Measurements from ENCODE around the gene FBXO45. TPM values are rescaled to one million over a fixed set of nuclear protein-coding genes. Genes with fewer than 3 reads are reported as not detected.
"Not testable (repeated sequence)": the region's sequence is repeated elsewhere in the genome, so short reads cannot be mapped to it uniquely, and the experiment has no call there.

Gene FBXO45
- total RNA-seq, 1 donor from 2014 or later: 15.6 TPM

DNA sequence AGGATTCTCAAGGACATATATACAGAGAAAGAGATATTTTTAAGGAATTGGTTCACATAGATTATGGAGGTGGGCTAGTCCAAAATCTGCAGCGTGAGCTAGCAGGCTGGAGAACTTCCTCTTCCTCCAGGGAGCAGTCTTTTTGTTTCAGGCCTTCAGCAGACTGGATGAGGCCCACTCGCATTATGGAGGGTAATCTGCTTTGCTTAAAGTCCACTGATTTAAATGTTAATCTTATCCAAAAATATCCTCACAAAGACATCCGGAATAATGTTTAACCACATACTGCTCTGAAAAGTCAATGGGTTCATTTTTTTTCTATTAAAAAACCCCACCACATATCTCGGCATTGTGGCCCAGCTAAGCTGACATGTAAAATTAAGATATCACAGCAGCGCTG is 48.8 kb downstream of the FBXO45 start:
- Mint-ChIP-seq H3K27me3 (ENCODE audit: unreplicated experiment) (no peaks in the 10 kb centered on the region), H3K27ac (ENCODE audit: unreplicated experiment) (no peak overlapping the region), H3K4me1 (ENCODE audit: low read depth, unreplicated experiment) (peaks cover 13% of the 10 kb centered on the region)

DNA sequence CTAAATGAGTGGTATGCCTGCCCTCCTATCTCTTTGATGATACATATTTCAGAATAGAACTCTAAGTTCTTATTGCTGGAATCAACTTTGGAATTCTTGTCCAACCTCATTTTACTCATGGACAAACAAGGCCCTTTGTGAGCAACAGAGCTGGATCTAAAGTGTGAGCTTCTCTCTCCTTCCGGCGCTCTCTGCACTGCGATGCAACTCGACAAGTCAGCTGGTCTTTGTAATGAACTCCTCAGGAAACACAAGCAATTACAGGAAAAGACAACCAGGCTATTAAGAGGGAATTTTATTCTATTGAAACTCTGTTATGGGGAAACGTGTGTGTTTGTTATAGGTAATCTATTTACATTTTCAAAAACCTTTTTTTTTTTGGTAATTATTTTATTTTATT is 50.8 kb downstream of the FBXO45 start:
- no peak for DNase-seq
- peaks cover under 1% of the 10 kb centered on the region for H3K27me3 Mint-ChIP-seq (ENCODE audit: unreplicated experiment)
- H3K36me3 Mint-ChIP-seq (ENCODE audit: unreplicated experiment): no peaks in the 10 kb centered on the region
- H3K4me3 Mint-ChIP-seq (ENCODE audit: unreplicated experiment): no peak overlapping the region
- TF ChIP-seq, protein P1, sequence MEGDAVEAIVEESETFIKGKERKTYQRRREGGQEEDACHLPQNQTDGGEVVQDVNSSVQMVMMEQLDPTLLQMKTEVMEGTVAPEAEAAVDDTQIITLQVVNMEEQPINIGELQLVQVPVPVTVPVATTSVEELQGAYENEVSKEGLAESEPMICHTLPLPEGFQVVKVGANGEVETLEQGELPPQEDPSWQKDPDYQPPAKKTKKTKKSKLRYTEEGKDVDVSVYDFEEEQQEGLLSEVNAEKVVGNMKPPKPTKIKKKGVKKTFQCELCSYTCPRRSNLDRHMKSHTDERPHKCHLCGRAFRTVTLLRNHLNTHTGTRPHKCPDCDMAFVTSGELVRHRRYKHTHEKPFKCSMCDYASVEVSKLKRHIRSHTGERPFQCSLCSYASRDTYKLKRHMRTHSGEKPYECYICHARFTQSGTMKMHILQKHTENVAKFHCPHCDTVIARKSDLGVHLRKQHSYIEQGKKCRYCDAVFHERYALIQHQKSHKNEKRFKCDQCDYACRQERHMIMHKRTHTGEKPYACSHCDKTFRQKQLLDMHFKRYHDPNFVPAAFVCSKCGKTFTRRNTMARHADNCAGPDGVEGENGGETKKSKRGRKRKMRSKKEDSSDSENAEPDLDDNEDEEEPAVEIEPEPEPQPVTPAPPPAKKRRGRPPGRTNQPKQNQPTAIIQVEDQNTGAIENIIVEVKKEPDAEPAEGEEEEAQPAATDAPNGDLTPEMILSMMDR (IDR thresholded peaks at IDR 0.05; ENCODE audit: partially characterized antibody, unreplicated experiment): no peak
- H3K27ac Mint-ChIP-seq (ENCODE audit: unreplicated experiment): peak overlapping the region; percentile 92
- H3K9me3 Mint-ChIP-seq (ENCODE audit: unreplicated experiment): peaks cover 2% of the 10 kb centered on the region
- peaks cover 13% of the 10 kb centered on the region for H3K4me1 Mint-ChIP-seq (ENCODE audit: low read depth, unreplicated experiment)

More for the DNA sequence above, 48.8 kb downstream of the FBXO45 start:
- peaks cover 2% of the 10 kb centered on the region for H3K9me3 Mint-ChIP-seq (ENCODE audit: unreplicated experiment)
- TF ChIP-seq, protein P1 (IDR thresholded peaks at IDR 0.05; ENCODE audit: partially characterized antibody, unreplicated experiment): no peak
- H3K4me3 Mint-ChIP-seq (ENCODE audit: unreplicated experiment): no peak overlapping the region
- H3K36me3 Mint-ChIP-seq (ENCODE audit: unreplicated experiment): no peaks in the 10 kb centered on the region
- no peak for DNase-seq

DNA sequence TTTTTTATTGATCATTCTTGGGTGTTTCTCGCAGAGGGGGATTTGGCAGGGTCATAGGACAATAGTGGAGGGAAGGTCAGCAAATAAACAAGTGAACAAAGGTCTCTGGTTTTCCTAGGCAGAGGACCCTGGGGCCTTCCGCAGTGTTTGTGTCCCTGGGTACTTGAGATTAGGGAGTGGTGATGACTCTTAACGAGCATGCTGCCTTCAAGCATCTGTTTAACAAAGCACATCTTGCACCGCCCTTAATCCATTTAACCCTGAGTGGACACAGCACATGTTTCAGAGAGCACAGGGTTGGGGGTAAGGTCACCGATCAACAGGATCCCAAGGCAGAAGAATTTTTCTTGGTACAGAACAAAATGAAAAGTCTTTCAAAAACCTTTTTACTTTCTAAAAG is 51.2 kb downstream of the FBXO45 start:
- DNase-seq; H3K36me3 Mint-ChIP-seq (ENCODE audit: unreplicated experiment); H3K9me3 Mint-ChIP-seq (ENCODE audit: unreplicated experiment); H3K27me3 Mint-ChIP-seq (ENCODE audit: unreplicated experiment): not testable (repeated sequence)
- Mint-ChIP-seq H3K27ac (ENCODE audit: unreplicated experiment) (peak overlapping the region; percentile 97), H3K4me3 (ENCODE audit: unreplicated experiment) (peak overlapping the region; percentile 52), H3K4me1 (ENCODE audit: low read depth, unreplicated experiment) (peaks cover 13% of the 10 kb centered on the region)

DNA sequence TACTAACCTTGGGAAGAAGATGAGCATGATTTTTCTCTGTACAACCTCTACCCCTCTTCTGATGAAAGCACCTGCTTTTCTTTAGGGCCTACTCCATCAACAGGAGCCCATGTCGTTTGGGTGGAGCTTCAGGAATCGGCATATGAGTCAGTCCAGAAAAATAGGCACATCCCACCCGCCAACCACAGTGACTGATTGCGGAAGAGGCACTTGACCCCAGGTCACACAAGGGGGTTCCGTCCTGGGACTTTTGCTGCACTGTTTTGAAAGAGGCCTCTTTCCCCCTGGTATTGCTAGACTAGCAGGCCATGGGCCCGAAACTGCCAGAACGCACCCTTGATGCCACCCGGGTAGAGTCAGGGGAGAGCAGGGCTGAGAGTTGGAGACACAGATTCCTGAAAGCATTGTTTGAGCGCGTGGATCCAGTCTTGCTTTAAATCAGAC is 51.7 kb downstream of the FBXO45 start:
- Mint-ChIP-seq H3K27me3 (ENCODE audit: unreplicated experiment) (peaks cover 7% of the 10 kb centered on the region), H3K4me1 (ENCODE audit: low read depth, unreplicated experiment) (peaks cover 13% of the 10 kb centered on the region), H3K27ac (ENCODE audit: unreplicated experiment) (peak overlapping the region; percentile 97), H3K9me3 (ENCODE audit: unreplicated experiment) (peaks cover 2% of the 10 kb centered on the region), H3K36me3 (ENCODE audit: unreplicated experiment) (no peaks in the 10 kb centered on the region), H3K4me3 (ENCODE audit: unreplicated experiment) (peak overlapping the region; percentile 52)
- DNase-seq: no peak
- TF ChIP-seq, protein P1 (IDR thresholded peaks at IDR 0.05; ENCODE audit: partially characterized antibody, unreplicated experiment): no peak

DNA sequence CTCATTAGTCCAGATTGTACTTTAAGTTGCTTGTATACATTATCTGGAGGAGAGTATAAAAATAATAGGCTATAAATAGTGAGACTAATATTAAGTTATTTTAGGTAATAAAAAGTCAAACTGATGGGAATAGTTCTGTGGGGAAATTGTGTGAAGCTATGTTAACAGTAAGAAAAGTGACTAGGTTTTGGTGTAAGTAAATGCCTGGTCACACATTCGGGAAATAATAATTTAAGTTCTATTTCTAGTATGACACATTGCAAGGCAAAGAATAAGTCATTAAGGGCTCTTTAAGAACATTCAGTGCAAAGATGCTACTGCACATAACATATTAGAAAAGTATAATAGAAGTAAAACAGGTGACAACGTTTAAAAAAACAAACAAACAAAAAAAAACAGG is 52.2 kb downstream of the FBXO45 start:
- Mint-ChIP-seq H3K4me1 (ENCODE audit: low read depth, unreplicated experiment) (peaks cover 13% of the 10 kb centered on the region), H3K27ac (ENCODE audit: unreplicated experiment) (peak overlapping the region; percentile 97), H3K4me3 (ENCODE audit: unreplicated experiment) (no peak overlapping the region), H3K9me3 (ENCODE audit: unreplicated experiment) (peaks cover 2% of the 10 kb centered on the region), H3K27me3 (ENCODE audit: unreplicated experiment) (peaks cover 7% of the 10 kb centered on the region), H3K36me3 (ENCODE audit: unreplicated experiment) (peaks cover 4% of the 10 kb centered on the region)
- no peak for DNase-seq
- TF ChIP-seq, protein P1 (IDR thresholded peaks at IDR 0.05; ENCODE audit: partially characterized antibody, unreplicated experiment): no peak
